KMS-11 (cell line): Measurements from ENCODE around the gene KRTAP10-3.
"Not testable (repeated sequence)": the region's sequence is repeated elsewhere in the genome, so short reads cannot be mapped to it uniquely, and the experiment has no call there.

Source experiments
- H2AFZ ChIP-seq: fragments of 200-600 bp; sonication (generic); 2 replicates; pipeline ENCODE4 v1.6.1; 2016; ENCODE audit warnings: antibody characterized with exemption, mixed run types, low read depth
- H3K27ac ChIP-seq: fragments of 200-600 bp; sonication (generic); 2 replicates; pipeline ENCODE4 v1.6.1; 2016; ENCODE audit warnings: mild to moderate bottlenecking, mixed run types
- H3K27me3 ChIP-seq: fragments of 200-600 bp; sonication (generic); 2 replicates; pipeline ENCODE4 v1.6.1; 2017; ENCODE audit warnings: mild to moderate bottlenecking, low read depth, mixed run types, moderate library complexity; ENCODE audit not compliant: insufficient read depth
- H3K36me3 ChIP-seq: fragments of 200-600 bp; sonication (generic); 2 replicates; pipeline ENCODE4 v1.6.1; 2017; ENCODE audit warnings: mild to moderate bottlenecking, mixed run types; ENCODE audit not compliant: insufficient read depth
- H3K4me1 ChIP-seq: fragments of 200-600 bp; sonication (generic); 2 replicates; pipeline ENCODE4 v1.6.1; 2016; ENCODE audit warnings: mild to moderate bottlenecking, low read depth, mixed run types; ENCODE audit not compliant: poor library complexity, severe bottlenecking
- H3K4me2 ChIP-seq: fragments of 200-600 bp; sonication (generic); 2 replicates; pipeline ENCODE4 v1.7.0; 2016; ENCODE audit warnings: mild to moderate bottlenecking, mixed run types
- H3K4me3 ChIP-seq: fragments of 200-600 bp; sonication (generic); IDR thresholded peaks from 2 replicates; pipeline ENCODE4 v1.6.1; 2017; ENCODE audit warnings: low read depth, low read length, mixed read lengths; ENCODE audit not compliant: insufficient read depth
- H3K79me2 ChIP-seq: fragments of 200-600 bp; sonication (generic); 2 replicates; pipeline ENCODE4 v1.6.1; 2016; ENCODE audit warnings: low read depth, mixed run types; ENCODE audit not compliant: insufficient read depth
- H3K9ac ChIP-seq: fragments of 200-600 bp; sonication (generic); 2 replicates; pipeline ENCODE4 v1.6.1; 2016; ENCODE audit warnings: mild to moderate bottlenecking, mixed run types
- H4K20me1 ChIP-seq: fragments of 200-600 bp; sonication (generic); 2 replicates; pipeline ENCODE4 v1.6.1; 2016; ENCODE audit warnings: mild to moderate bottlenecking, mixed run types; ENCODE audit not compliant: insufficient read depth
- TF ChIP-seq, protein P1 (sequence below): fragments of 200-600 bp; sonication (generic); conservative IDR thresholded peaks from 2 replicates; pipeline ENCODE4 v1.6.1; 2017; ENCODE audit warnings: low read depth, mild to moderate bottlenecking, antibody characterized with exemption, low read length, moderate library complexity, mixed read lengths

The KRTAP10-3 gene

DNA sequence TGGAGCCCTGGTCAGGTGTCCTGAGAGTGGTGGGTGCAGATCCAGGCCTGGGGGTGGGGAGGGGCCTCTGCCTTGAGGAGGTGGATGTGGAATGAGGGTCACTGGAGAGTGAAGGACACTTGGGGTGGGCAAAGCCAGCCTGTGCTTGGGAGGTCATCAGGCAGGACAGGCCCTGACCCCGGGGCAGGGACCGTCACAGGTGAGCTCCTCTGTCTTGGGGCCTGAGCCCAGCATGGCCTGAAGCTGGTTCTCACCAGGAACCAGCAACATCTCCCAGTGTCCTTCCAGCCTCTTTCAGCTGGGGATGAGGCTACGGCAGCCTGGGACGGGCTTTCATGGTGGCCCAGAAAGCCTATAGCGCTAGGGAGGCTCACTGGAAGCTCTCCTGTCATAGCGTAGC, 6.5 kb downstream of the KRTAP10-3 start:
- Histone ChIP-seq H3K36me3 (no peaks in the 10 kb centered on the region), H2AFZ (no peak overlapping the region), H4K20me1 (no peaks in the 10 kb centered on the region), H3K27me3 (peaks cover 68% of the 10 kb centered on the region), H3K4me2 (no peak overlapping the region), H3K9ac (no peak overlapping the region), H3K79me2 (no peaks in the 10 kb centered on the region), H3K4me1 (no peaks in the 10 kb centered on the region), H3K27ac (no peak overlapping the region), H3K4me3 (no peak overlapping the region)
- TF ChIP-seq, protein P1, sequence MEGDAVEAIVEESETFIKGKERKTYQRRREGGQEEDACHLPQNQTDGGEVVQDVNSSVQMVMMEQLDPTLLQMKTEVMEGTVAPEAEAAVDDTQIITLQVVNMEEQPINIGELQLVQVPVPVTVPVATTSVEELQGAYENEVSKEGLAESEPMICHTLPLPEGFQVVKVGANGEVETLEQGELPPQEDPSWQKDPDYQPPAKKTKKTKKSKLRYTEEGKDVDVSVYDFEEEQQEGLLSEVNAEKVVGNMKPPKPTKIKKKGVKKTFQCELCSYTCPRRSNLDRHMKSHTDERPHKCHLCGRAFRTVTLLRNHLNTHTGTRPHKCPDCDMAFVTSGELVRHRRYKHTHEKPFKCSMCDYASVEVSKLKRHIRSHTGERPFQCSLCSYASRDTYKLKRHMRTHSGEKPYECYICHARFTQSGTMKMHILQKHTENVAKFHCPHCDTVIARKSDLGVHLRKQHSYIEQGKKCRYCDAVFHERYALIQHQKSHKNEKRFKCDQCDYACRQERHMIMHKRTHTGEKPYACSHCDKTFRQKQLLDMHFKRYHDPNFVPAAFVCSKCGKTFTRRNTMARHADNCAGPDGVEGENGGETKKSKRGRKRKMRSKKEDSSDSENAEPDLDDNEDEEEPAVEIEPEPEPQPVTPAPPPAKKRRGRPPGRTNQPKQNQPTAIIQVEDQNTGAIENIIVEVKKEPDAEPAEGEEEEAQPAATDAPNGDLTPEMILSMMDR: no peak

DNA sequence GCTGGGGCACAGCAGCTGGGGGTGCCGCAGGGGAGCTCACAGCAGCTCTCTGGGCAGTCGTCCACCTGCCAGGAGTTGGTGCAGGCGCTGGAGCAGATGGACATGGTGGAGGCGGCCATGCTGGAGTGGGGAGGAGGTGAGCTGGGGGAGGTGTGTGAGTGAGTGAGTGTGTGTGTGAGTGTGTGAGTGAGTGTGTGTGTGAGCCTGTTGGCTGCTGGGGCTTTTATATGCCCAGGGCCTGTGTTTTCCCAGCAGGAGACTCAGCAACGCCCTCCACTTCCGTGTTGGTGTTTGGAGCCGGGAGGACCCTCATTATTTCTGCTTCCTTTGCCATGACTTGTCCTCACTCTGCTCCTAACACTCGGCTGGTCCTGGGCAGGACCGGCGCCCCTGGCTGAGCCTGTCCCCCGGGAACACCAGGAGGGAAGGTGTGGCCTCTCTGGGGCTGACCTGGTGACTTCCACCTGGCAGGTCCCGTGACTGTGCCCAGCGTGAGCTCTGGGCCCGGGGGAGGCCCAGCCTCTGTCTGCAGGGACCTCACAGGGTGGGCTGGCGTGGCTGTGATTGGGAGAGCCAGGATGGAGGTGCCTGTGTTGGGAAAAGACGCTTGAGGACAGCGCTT, 7.1 kb downstream of the KRTAP10-3 start, which contains the start of gene KRTAP10-2:
Gene KRTAP10-2, minus strand, starts transcription at position 166 of the 622 bp plus-strand sequence. Its CDS starts 47 bp downstream, at position 119.
- Histone ChIP-seq H3K4me2 (no peak within 1 kb of the TSS), H3K27me3 (peaks cover 68% of the 10 kb centered on the region), H3K79me2 (no peaks in the 10 kb centered on the region), H3K4me3 (no peak within 1 kb of the TSS), H3K9ac (no peak within 1 kb of the TSS), H4K20me1 (no peaks in the 10 kb centered on the region), H2AFZ (no peak within 1 kb of the TSS), H3K4me1 (no peaks in the 10 kb centered on the region), H3K36me3 (no peaks in the 10 kb centered on the region), H3K27ac (no peak within 1 kb of the TSS)
- TF ChIP-seq, protein P1: no peak

DNA sequence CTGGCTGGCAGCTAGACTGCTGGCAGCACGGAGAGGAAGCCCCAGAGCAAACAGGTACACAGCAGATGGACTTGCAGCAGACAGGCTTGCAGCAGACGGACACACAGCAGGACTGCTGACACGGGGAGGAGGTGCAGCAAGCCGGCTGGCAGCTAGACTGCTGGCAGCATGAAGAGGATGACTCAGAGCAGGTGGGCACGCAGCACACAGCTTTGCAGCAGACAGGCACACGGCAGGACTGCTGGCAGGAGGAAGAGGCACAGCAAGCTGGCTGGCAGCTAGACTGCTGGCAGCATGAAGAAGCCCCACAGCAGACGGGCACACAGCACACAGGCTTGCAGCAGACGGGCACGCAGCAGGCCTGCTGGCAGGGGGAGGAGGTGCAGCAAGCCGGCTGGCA, 7.8 kb downstream of the KRTAP10-3 start:
- no peak overlapping the region for H2AFZ ChIP-seq
- TF ChIP-seq, protein P1: no peak
- H3K79me2 ChIP-seq: no peaks in the 10 kb centered on the region
- H3K4me2 ChIP-seq: no peak overlapping the region
- H3K27me3 ChIP-seq: peaks cover 68% of the 10 kb centered on the region
- no peaks in the 10 kb centered on the region for H3K4me1 ChIP-seq
- H3K9ac ChIP-seq: no peak overlapping the region
- H3K4me3 ChIP-seq: no peak overlapping the region
- H3K36me3 ChIP-seq: no peaks in the 10 kb centered on the region
- H3K27ac ChIP-seq: no peak overlapping the region
- H4K20me1 ChIP-seq: no peaks in the 10 kb centered on the region

DNA sequence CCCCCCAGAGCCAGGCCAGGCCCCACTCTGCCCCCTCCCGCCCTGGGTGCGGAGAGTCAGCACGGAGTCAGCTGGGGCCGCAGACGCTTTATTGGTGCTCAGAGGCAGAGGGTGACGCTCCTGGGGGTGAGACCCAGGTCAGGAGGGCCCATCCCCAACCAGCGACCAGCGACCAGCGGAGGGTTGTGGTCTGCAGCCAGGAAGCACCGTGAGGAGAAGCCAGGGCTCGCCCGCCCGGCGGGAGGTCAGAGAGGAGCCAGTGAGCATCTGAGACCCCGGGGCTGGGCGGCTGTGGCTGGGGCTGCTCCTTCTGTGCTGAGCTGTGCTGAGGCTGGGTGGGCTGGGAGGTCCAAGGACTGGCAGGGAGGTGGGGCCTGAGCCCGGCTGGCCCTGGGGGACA, 8.3 kb downstream of the KRTAP10-3 start:
- H3K27me3 ChIP-seq: peaks cover 68% of the 10 kb centered on the region
- H3K79me2 ChIP-seq, H3K36me3 ChIP-seq, H3K9ac ChIP-seq, H3K4me2 ChIP-seq, H3K4me1 ChIP-seq, H3K4me3 ChIP-seq, H2AFZ ChIP-seq, H4K20me1 ChIP-seq, H3K27ac ChIP-seq: not testable (repeated sequence)

DNA sequence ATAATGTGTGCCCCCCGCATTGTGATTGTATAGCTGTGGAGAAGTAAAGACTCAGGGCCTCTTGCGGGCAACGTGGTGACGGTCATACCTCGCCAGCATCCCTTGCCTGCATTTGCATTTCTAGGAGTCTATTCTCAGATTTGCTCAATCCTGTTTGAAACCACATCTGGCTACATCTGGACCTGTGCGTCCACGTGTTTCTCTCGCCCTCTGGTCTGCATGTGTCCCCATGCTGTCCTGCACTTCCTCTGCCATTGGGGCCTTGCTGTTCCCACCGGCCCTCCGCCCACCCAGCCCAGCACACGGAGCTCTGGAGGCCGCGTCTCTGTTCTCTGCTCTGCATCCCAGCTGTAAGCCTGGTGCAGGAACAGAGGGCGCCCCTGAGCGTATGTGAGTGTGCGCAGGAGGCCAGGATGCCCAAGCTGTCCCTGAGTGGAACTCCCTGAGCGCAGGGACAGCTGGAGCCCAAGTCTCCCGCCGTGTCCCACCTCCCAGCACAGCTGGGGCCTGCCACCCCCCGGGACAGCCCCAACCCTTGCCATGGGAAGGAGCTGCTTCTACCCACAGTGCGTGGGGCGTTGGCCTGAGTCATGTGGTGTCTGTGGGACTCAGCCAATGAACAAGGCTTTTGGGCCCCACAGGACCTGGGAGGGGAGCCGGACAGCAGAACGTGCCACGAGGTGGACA, 8.9 kb downstream of the KRTAP10-3 start:
- no peak overlapping the region for H2AFZ ChIP-seq
- no peak overlapping the region for H3K9ac ChIP-seq
- peaks cover 68% of the 10 kb centered on the region for H3K27me3 ChIP-seq
- no peak overlapping the region for H3K27ac ChIP-seq
- TF ChIP-seq, protein P1: no peak
- no peaks in the 10 kb centered on the region for H3K79me2 ChIP-seq
- H3K4me3 ChIP-seq: no peak overlapping the region
- H4K20me1 ChIP-seq: no peaks in the 10 kb centered on the region
- H3K4me2 ChIP-seq: no peak overlapping the region
- no peaks in the 10 kb centered on the region for H3K36me3 ChIP-seq
- H3K4me1 ChIP-seq: no peaks in the 10 kb centered on the region
